IPS-20b (cell line): ENCODE results near the gene NNT.
"Not testable (repeated sequence)": the region's sequence is repeated elsewhere in the genome, so short reads cannot be mapped to it uniquely, and the experiment has no call there.

ENCODE experiments used
- H3K27ac ChIP-seq: one replicate; pipeline ENCODE4 v1.5.1; 2013; ENCODE audit warnings: low read length
- H3K27me3 ChIP-seq: 2 replicates; pipeline ENCODE4 v1.6.1; 2013; ENCODE audit warnings: mild to moderate bottlenecking, low read length, inconsistent platforms; ENCODE audit not compliant: insufficient read depth
- H3K36me3 ChIP-seq: 2 replicates; pipeline ENCODE4 v1.6.1; 2013; ENCODE audit warnings: low read depth, mild to moderate bottlenecking, inconsistent platforms, low read length, moderate library complexity; ENCODE audit not compliant: insufficient read depth
- H3K4me1 ChIP-seq: 2 replicates; pipeline ENCODE4 v1.6.1; 2013; ENCODE audit warnings: mild to moderate bottlenecking, control low read depth, inconsistent platforms, low read length, moderate library complexity; ENCODE audit not compliant: insufficient read depth
- H3K4me3 ChIP-seq: 2 replicates; pipeline ENCODE4 v1.5.1; 2013; ENCODE audit warnings: mild to moderate bottlenecking, low read length, inconsistent platforms
- H3K9ac ChIP-seq: 2 replicates; pipeline ENCODE4 v1.6.1; 2013; ENCODE audit warnings: low read depth, mild to moderate bottlenecking, inconsistent platforms, low read length, moderate library complexity
- H3K9me3 ChIP-seq: 2 replicates; pipeline ENCODE4 v1.6.1; 2013; ENCODE audit warnings: mild to moderate bottlenecking, low read depth, low read length, inconsistent platforms; ENCODE audit not compliant: insufficient read depth

NNT gene

DNA sequence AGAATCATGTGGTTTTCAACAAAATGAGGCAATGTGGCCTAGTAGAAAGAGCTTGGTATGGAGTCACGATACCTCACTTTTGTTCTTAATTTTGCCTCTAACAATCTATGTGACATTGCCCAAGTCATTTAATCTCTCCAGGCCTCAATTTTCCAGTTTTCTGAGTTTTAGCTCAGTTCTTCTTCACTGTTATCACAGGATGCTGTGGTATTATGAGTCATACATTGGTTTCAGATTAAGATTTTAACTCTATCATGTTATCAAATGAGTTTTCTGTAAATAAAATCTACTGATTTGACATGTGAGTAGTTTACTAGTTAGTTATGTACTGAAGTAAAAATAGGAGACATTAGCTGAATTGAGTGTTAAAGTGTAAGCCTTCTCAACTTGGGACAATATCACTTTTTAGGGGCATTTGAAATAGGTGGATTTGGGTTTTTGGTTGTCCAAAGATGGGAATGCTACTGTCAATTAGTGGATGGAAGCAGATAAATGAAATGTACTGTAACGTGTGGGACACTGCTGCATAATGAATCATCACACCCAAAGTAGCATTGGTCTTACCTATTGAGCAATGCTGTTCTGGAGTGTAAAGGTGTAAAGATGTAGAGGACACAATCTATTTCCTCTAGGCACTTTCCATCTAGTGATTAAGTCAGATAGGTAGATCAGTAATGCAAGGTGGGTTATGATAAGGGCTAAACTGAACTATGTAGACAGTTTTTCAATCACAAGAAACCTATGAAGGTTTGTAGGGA lies 73.3 kb downstream of the NNT start:
- H3K4me3 ChIP-seq: no peak overlapping the region
- no peaks in the 10 kb centered on the region for H3K27me3 ChIP-seq
- no peaks in the 10 kb centered on the region for H3K4me1 ChIP-seq
- no peaks in the 10 kb centered on the region for H3K9me3 ChIP-seq
- no peak overlapping the region for H3K27ac ChIP-seq
- no peak overlapping the region for H3K9ac ChIP-seq
- H3K36me3 ChIP-seq: no peaks in the 10 kb centered on the region; the same call in 1 of the 2 replicates

DNA sequence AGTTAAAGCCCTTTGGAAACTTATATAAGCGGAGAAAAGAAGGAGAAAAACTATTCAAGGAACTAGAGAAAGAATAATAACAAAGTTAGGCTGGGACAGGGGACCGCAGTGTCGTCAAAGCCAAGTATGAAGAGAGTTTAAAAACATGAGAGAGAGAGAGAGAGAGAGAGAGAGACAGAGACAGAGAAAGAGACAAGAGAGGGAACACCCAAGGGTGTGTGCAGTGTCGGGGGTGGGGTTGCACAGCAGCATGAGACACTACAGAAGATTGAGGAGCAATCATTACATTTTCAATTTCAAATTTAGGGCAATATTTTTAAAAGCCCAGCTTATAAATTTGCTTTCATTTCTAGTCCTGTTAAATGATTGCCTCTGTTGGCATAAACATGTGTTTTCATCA lies 74.3 kb downstream of the NNT start:
- Histone ChIP-seq H3K4me1 (no peaks in the 10 kb centered on the region), H3K9me3 (no peaks in the 10 kb centered on the region), H3K27ac (no peak overlapping the region), H3K4me3 (no peak overlapping the region), H3K27me3 (no peaks in the 10 kb centered on the region), H3K9ac (no peak overlapping the region), H3K36me3 (no peaks in the 10 kb centered on the region; the same call in 1 of the 2 replicates)

DNA sequence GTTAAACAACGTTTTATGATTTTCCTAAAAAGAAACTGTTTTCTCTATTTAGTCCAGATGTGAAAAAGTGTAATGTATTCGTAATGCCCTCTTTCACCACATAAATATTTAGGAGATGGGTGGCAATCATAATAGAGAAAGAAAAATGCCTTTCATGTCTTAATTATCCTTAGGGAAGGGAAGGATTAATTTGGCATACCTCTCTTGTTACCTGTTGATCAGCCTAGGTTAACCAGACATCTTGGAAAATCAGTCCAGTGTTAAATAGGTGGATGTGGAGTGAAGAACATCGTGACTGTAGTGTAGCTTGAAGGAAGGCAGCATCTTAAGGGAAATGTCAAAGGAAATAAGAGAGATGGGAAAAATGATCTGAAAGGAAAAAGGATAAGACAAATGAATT lies 76.2 kb downstream of the NNT start:
- Histone ChIP-seq H3K36me3 (no peaks in the 10 kb centered on the region; the same call in 1 of the 2 replicates), H3K27me3 (no peaks in the 10 kb centered on the region), H3K9ac (no peak overlapping the region), H3K4me3 (no peak overlapping the region), H3K4me1 (no peaks in the 10 kb centered on the region), H3K27ac (no peak overlapping the region), H3K9me3 (no peaks in the 10 kb centered on the region)

DNA sequence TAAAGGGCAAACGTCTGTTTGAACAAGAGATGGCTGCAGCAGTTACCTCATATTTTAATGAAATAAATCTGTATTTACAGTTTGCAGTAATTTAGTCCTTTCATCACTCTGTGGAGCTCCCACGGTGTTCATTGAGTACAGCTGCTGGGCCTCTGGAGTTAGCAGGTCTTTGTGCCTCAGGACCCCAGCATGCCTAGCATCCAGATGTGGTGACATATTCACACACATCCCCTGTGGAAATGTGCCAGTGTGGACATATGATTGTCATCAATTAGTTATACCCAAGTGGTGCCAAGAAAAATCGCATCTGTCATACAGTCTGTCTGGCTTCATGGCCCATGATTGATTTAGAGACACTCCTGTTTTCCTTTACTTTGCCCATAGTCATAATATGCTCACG lies 77.3 kb downstream of the NNT start:
- H3K9me3 ChIP-seq: no peaks in the 10 kb centered on the region
- no peaks in the 10 kb centered on the region; the same call in 1 of the 2 replicates for H3K36me3 ChIP-seq
- no peaks in the 10 kb centered on the region for H3K27me3 ChIP-seq
- H3K27ac ChIP-seq: no peak overlapping the region
- no peaks in the 10 kb centered on the region for H3K4me1 ChIP-seq
- H3K9ac ChIP-seq: no peak overlapping the region
- H3K4me3 ChIP-seq: no peak overlapping the region

DNA sequence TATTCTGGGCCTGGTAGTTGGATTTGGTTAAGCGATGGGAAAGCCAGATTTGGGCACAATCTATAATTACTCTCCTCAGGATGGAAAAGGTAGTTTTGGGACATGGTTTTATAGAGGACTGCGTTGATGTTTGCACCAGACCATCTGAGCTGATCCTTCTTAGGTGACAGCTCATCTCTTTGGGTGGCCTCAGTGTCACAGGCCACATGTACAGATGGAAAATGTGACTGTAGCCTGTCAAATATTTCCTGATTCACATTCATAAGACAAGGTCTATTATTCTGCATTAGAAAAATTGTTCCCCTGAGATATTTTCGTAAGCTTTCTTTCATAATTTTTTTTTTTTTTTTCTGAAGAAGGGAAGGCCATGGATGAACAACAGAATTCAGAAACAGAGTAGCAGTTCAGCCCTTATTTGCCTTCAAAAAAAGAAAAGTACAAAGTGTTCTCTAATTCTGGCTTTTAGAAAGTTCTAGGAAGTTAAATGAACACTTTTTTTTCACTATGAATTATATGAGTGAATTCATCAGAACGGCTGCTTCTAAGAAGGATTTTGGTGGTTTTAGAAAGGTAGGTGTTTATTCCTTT lies 81.0 kb downstream of the NNT start:
- no peak overlapping the region for H3K4me3 ChIP-seq
- no peaks in the 10 kb centered on the region for H3K4me1 ChIP-seq
- no peak overlapping the region for H3K27ac ChIP-seq
- no peaks in the 10 kb centered on the region for H3K27me3 ChIP-seq
- no peak overlapping the region for H3K9ac ChIP-seq
- no peaks in the 10 kb centered on the region for H3K36me3 ChIP-seq
- no peaks in the 10 kb centered on the region for H3K9me3 ChIP-seq

DNA sequence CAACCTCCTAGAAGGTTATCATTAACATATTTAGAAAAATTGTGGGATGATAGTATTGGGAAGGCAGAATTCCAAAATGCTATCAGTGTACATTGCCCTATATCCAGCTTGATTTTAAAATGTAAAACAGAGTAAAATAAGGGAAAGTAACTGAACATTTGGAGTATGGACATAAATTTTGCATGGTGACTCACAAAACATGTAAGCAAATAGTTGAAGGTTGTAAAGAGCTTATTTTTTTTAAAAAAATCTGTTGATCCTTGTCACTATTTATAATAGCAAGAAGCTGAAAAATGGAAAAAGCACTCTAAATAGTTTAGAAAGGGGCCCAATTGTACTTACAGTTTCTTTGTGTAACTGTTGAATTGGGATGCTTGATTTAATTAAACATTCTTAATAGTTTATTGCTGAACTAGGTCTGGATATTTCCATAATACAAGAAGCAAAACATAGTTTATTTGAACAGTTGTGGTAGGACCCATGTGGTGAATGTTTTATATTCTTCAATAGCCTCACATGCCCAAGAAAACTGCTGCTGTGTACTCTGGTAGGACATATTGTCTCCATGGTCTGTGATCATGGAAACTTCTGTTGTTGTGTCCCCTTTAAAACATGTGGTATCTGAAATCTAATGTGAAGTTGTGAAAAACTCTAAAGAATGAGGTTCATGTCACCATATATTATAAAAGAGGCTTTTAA lies 82.4 kb downstream of the NNT start:
- Histone ChIP-seq H3K36me3 (no peaks in the 10 kb centered on the region), H3K4me1 (no peaks in the 10 kb centered on the region), H3K9me3 (no peaks in the 10 kb centered on the region), H3K9ac (no peak overlapping the region), H3K27ac (no peak overlapping the region), H3K4me3 (no peak overlapping the region), H3K27me3 (no peaks in the 10 kb centered on the region)

DNA sequence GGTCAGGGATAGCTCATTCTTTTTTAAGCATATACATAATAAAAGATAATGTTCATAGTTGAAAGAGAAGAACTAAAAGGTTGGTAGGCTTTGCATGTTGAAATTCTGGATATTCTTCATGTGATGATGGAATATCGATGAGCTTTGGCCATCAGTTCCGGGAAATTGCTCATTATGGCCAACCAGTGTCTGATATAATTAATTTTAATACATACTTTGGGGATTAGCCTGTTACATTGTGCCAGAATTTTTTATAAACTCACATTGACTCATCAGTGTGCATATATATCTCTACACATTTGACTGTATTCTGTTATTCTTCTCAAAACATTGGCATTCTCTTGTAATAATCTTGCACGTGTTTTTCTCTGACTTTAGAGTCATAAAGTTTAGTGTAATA lies 84.3 kb downstream of the NNT start:
- Histone ChIP-seq H3K4me3 (no peak overlapping the region), H3K27ac (no peak overlapping the region), H3K27me3 (no peaks in the 10 kb centered on the region), H3K9ac (no peak overlapping the region), H3K9me3 (no peaks in the 10 kb centered on the region), H3K4me1 (no peaks in the 10 kb centered on the region), H3K36me3 (no peaks in the 10 kb centered on the region)

DNA sequence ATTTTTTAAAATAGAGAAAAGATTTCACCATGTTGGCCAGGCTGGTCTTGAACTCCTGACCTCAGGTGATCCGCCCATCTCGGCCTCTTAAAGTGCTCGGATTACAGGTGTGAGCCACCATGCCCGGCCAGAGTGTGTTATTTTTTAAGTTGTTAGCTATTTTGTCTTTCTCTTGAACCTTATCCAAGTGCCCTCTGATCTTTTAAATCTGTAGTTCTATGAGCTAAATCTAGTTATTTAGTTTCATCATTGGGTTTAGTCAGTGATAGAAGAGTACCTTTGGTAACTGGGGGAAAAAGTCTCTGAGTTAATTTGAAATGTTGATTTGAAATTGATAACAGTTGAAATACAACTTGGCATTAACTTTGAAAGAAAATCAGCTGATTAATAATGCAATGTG lies 88.3 kb downstream of the NNT start:
- Histone ChIP-seq H3K9me3 (peaks cover 9% of the 10 kb centered on the region; the same call in 1 of the 2 replicates), H3K4me1 (no peaks in the 10 kb centered on the region), H3K4me3 (no peak overlapping the region), H3K27me3 (no peaks in the 10 kb centered on the region), H3K36me3 (no peaks in the 10 kb centered on the region), H3K9ac (no peak overlapping the region), H3K27ac (no peak overlapping the region)

DNA sequence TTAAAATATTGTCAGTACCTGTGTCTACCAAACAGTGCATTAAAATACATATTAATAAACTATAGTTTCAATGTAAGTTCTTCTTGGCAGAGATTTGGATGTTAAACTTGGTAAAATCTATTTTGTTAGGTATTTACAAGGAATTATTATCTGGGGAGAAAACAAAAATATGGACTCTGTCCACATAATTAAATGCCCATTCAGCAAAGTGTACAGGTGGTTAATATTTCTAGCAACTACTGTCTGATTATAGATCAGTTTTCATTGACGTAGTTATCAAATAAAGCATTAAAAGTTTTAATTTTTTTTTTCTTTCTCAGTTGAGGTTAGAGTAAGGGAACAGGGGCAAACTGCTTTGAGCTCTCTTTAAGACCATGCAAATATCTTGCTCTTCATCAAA lies 88.9 kb downstream of the NNT start:
- no peaks in the 10 kb centered on the region for H3K36me3 ChIP-seq
- no peaks in the 10 kb centered on the region for H3K4me1 ChIP-seq
- no peak overlapping the region for H3K4me3 ChIP-seq
- no peak overlapping the region for H3K9ac ChIP-seq
- H3K27me3 ChIP-seq: no peaks in the 10 kb centered on the region
- H3K9me3 ChIP-seq: peaks cover 14% of the 10 kb centered on the region; the same call in 1 of the 2 replicates
- no peak overlapping the region for H3K27ac ChIP-seq

DNA sequence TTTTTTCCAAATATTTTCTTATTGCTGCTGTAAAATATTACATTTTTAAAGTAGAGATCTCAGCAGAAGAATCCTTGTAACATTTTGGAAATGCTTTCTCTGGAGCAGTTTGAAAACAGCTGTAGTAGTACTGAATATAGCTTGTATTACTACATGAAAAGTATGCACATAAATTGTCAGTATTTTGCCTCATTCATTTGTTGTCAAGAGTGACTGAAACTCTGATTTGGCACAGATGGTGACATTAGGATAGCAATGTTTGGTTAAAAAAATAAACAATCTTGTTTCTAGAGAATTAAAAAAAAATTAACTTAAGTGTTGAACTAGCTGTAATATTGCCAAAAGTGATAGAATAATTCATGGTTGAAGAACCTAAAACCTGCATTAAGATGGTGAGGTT lies 90.4 kb downstream of the NNT start:
- Histone ChIP-seq H3K36me3 (no peaks in the 10 kb centered on the region), H3K4me3 (no peak overlapping the region), H3K27me3 (no peaks in the 10 kb centered on the region), H3K4me1 (no peaks in the 10 kb centered on the region), H3K9me3 (peaks cover 14% of the 10 kb centered on the region; the same call in 1 of the 2 replicates), H3K9ac (no peak overlapping the region), H3K27ac (no peak overlapping the region)

DNA sequence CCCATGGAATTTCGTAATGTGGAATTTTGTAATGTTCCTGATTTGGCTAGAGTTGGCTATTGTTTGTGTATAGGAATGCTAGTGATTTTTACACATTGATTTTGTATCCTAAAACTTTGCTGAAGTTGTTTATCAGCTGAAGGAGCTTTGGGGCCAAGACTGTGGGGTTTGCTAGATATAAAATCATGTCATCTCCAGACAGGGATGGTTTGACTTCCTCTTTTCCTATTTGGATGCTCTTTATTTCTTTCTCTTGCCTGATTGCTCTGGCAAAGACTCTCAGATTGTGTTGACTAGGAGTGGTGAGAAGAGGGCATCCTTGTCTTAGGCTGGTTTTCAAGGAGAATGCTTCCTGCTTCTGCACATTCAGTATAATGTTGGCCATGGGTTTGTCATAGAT lies 91.0 kb downstream of the NNT start:
- Histone ChIP-seq H3K4me3 (no peak overlapping the region), H3K36me3 (no peaks in the 10 kb centered on the region), H3K27ac (no peak overlapping the region), H3K9me3 (peaks cover 14% of the 10 kb centered on the region; the same call in 1 of the 2 replicates), H3K4me1 (no peaks in the 10 kb centered on the region), H3K9ac (no peak overlapping the region), H3K27me3 (no peaks in the 10 kb centered on the region)

DNA sequence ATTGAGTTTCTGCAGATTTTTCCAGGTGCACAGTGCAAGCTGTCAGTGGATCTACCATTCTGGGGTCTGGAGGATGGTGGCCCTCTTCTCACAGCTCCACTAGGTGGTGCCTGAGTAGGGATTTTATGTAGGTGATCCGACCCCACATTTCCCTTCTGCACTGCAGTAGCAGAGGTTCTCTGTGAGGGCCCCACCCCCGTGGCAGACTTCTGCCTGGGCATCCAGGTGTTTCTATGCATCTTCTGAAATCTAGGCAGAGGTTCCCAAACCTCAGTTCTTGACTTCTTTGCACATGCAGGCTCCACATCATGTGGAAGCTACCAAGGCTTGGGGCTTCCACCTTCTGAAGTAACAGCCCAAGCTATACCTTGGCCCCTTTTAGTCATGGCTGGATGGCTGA lies 93.5 kb downstream of the NNT start:
- H3K27me3 ChIP-seq, H3K36me3 ChIP-seq, H3K27ac ChIP-seq, H3K9ac ChIP-seq, H3K4me3 ChIP-seq, H3K4me1 ChIP-seq: not testable (repeated sequence)
- H3K9me3 ChIP-seq: peaks cover 14% of the 10 kb centered on the region; the same call in 1 of the 2 replicates
